Parathyroid adenoma (tissue), 2 donors: ENCODE results near the gene IL22RA2.

Experiments
- H2AFZ ChIP-seq: fragments of 300-600 bp; sonication (generic); one replicate; pipeline ENCODE4 v1.7.0; 2017; ENCODE audit warnings: antibody characterized with exemption, mild to moderate bottlenecking
- H3K27ac ChIP-seq: fragments of 300-600 bp; sonication (generic); one replicate; pipeline ENCODE4 v1.7.0; 2017
- H3K27me3 ChIP-seq: fragments of 300-600 bp; sonication (generic); one replicate; pipeline ENCODE4 v1.7.0; 2017; ENCODE audit warnings: low read length; ENCODE audit not compliant: control insufficient read depth, insufficient read depth
- H3K36me3 ChIP-seq: fragments of 300-600 bp; sonication (generic); one replicate; pipeline ENCODE4 v1.7.0; 2017; ENCODE audit warnings: low read length; ENCODE audit not compliant: control insufficient read depth, insufficient read depth
- H3K4me1 ChIP-seq: fragments of 300-600 bp; sonication (generic); one replicate; pipeline ENCODE4 v1.7.0; 2017; ENCODE audit warnings: control low read depth
- H3K4me2 ChIP-seq: fragments of 300-600 bp; sonication (generic); one replicate; pipeline ENCODE4 v1.7.0; 2017; ENCODE audit warnings: low read length
- H3K4me3 ChIP-seq: fragments of 300-600 bp; sonication (generic); one replicate; pipeline ENCODE4 v1.7.0; 2017; ENCODE audit warnings: low read depth, low read length
- H3K79me2 ChIP-seq: fragments of 300-600 bp; sonication (generic); one replicate; pipeline ENCODE4 v1.7.0; 2017; ENCODE audit warnings: control low read depth
- H3K9ac ChIP-seq: fragments of 300-600 bp; sonication (generic); one replicate; pipeline ENCODE4 v1.7.0; 2017; ENCODE audit warnings: mild to moderate bottlenecking
- H3K9me3 ChIP-seq: fragments of 300-600 bp; sonication (generic); one replicate; pipeline ENCODE4 v1.7.0; 2017; ENCODE audit warnings: low read length; ENCODE audit not compliant: control insufficient read depth
- TF ChIP-seq, protein P1 (sequence below): fragments of 300-600 bp; sonication (generic); IDR thresholded peaks from one replicate; pipeline ENCODE4 v1.7.0; 2017; ENCODE audit warnings: antibody characterized with exemption, mild to moderate bottlenecking
- donor health status: primary hyperparathyroidism.

The IL22RA2 gene

DNA sequence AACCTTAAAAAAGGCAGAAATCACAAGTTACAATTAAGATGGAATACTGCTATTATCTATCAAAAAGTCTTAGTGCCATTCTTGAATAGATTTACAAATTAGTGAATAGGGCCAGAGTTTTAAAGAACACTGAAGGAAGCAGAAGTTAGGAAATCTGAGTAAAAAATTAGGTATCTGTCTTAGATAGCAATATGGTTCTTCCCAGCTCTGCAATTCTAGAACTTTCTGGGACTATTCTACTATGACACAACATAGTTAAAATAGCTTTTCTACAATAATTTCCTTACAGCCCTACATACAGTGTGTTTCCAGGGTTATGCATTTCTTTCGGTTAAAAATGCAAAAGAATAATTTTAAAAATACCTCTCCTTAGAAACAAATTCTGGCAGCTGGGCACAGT is 27.6 kb upstream of the IL22RA2 start:
- Histone ChIP-seq H3K79me2 (no peaks in the 10 kb centered on the region), H3K4me2 (no peak overlapping the region), H3K27ac (no peak overlapping the region), H3K9me3 (no peaks in the 10 kb centered on the region), H3K4me3 (no peak overlapping the region), H3K4me1 (no peaks in the 10 kb centered on the region), H3K36me3 (no peaks in the 10 kb centered on the region), H2AFZ (no peak overlapping the region), H3K9ac (no peak overlapping the region), H3K27me3 (no peaks in the 10 kb centered on the region)
- TF ChIP-seq, protein P1, sequence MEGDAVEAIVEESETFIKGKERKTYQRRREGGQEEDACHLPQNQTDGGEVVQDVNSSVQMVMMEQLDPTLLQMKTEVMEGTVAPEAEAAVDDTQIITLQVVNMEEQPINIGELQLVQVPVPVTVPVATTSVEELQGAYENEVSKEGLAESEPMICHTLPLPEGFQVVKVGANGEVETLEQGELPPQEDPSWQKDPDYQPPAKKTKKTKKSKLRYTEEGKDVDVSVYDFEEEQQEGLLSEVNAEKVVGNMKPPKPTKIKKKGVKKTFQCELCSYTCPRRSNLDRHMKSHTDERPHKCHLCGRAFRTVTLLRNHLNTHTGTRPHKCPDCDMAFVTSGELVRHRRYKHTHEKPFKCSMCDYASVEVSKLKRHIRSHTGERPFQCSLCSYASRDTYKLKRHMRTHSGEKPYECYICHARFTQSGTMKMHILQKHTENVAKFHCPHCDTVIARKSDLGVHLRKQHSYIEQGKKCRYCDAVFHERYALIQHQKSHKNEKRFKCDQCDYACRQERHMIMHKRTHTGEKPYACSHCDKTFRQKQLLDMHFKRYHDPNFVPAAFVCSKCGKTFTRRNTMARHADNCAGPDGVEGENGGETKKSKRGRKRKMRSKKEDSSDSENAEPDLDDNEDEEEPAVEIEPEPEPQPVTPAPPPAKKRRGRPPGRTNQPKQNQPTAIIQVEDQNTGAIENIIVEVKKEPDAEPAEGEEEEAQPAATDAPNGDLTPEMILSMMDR: no peak

DNA sequence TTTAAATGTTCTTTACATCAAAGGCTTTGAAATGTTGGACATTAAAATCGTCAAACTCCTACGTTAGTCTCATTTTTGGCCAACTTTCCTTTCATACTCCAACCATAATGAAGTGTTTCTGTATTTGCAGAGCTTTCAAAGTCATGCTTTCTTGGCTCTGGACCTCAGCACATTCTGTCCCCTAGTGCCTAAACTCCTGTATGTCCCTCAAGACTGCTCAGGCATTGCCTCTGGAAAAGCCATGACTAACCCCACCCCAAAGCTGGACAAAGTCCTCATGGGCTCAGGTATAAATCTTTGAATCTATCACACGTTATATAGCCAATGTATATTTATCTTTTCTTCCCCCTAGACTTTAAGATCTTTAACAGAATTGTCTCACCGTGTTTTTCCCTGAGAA is 26.8 kb upstream of the IL22RA2 start:
- Histone ChIP-seq H3K4me1 (no peaks in the 10 kb centered on the region), H2AFZ (no peak overlapping the region), H3K4me2 (no peak overlapping the region), H3K9ac (no peak overlapping the region), H3K27ac (no peak overlapping the region), H3K9me3 (no peaks in the 10 kb centered on the region), H3K27me3 (no peaks in the 10 kb centered on the region), H3K4me3 (no peak overlapping the region), H3K36me3 (no peaks in the 10 kb centered on the region), H3K79me2 (no peaks in the 10 kb centered on the region)
- TF ChIP-seq, protein P1: no peak

DNA sequence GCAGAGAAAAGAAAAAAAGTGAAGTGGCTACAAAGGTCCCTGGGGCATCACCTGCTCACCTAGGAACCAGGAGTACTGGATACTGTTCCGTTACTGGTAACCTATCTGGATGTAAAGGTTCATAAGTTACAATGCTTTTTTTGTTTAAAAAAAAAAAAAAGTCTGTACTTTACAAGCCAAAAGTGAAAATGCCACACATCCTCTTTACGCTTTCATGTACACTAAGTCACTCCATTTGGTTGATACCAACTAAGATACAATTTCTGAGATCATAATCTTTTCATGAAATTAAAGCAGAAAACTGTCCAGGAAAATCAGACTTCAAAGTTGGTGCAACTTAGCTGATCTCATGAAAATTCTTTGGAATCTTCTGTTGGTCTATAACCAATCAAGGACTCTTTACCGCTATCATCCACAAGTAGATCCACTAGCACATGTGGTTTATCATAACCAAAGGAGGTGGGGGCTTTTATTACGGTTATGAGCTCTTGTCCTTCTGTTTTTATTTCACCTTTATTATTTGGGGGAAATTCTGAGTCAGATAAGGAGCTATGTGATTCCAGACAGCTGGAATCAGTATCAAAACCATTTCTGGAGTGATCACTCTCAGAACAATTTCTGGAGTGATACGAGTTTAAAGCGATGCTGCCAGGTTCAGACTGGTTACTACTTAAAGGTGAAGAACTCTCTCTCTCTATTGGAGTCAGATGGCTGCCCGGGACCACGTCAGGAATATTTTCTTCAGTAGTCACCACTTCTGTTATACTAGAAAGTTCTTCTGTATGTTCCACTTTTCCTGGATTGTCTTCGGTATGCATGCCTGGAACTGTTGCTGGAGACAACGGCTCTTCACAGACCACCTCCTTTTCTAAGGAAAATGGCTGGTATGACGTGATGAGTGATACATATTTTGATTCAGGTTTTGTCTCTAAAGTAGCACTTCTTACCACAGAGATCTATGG is 24.5 kb upstream of the IL22RA2 start:
- Histone ChIP-seq H3K27me3 (no peaks in the 10 kb centered on the region), H3K4me3 (no peak overlapping the region), H3K36me3 (no peaks in the 10 kb centered on the region), H3K9ac (no peak overlapping the region), H3K79me2 (no peaks in the 10 kb centered on the region), H3K27ac (no peak overlapping the region), H3K9me3 (no peaks in the 10 kb centered on the region), H2AFZ (no peak overlapping the region), H3K4me1 (no peaks in the 10 kb centered on the region), H3K4me2 (no peak overlapping the region)
- TF ChIP-seq, protein P1: no peak

DNA sequence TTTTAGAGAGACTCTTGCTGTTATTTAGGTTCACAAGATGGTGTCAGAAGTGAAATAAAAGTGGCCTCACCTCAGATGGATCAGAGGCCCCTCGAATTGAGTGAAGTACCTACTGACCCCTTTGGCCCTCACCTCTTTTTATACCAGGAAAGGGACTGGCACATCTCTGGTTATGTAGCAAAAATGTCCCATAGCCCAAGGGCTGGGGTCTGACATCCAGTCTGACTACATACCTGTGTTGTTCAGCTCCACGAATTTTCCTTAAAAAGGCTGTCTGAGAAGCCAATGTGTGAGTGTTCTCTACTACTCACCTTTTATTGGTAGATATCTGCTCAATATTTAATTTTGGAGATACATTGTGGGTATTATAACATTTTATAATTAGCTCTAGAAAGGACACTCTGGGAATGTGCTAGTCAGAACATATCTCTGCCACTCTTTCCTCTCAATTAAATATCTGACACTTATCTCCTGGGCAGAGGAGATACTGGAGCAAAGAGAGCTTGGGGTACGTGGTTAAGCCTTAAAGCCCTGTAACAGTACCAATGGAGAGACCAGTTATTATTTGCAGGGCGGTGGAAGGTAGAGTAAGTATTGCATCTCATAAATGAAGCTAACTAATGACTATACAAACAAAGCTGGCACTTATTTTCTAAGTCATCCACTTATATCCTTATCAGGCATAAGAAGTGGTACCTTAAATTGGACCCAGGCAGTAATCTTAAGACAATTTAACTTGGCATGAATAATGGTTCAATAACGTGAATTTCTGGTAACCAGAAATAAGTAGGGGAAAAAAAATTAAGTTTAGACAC is 20.0 kb upstream of the IL22RA2 start:
- TF ChIP-seq, protein P1: no peak
- Histone ChIP-seq H3K9me3 (no peaks in the 10 kb centered on the region), H3K4me3 (no peak overlapping the region)

More for the DNA sequence above, 20.0 kb upstream of the IL22RA2 start:
- no peak overlapping the region for H3K4me2 ChIP-seq
- H3K4me1 ChIP-seq: no peaks in the 10 kb centered on the region
- H3K36me3 ChIP-seq: no peaks in the 10 kb centered on the region
- no peak overlapping the region for H3K27ac ChIP-seq
- H3K9ac ChIP-seq: no peak overlapping the region
- no peaks in the 10 kb centered on the region for H3K27me3 ChIP-seq
- no peaks in the 10 kb centered on the region for H3K79me2 ChIP-seq
- H2AFZ ChIP-seq: no peak overlapping the region
